GM23248 (cell line): ENCODE measurements around the gene CCND1. TPM values are rescaled to one million over a fixed set of nuclear protein-coding genes. Genes with fewer than 3 reads are reported as not detected.

Source experiments
- DNase-seq: peaks from one replicate; pipeline ENCODE4 v3.0.0-alpha.2; 2015
- H2AFZ ChIP-seq: fragments of 200-600 bp; sonication (generic); 2 replicates; pipeline ENCODE4 v1.6.1; 2016; ENCODE audit warnings: antibody characterized with exemption
- H3F3A ChIP-seq: fragments of 200-600 bp; sonication (generic); 2 replicates; pipeline ENCODE4 v1.6.1; 2016; ENCODE audit warnings: mild to moderate bottlenecking, antibody characterized with exemption, mixed run types; ENCODE audit not compliant: insufficient read depth
- H3K27ac ChIP-seq: fragments of 200-600 bp; sonication (generic); 2 replicates; pipeline ENCODE4 v1.5.1; 2016; ENCODE audit warnings: mild to moderate bottlenecking
- H3K27me3 ChIP-seq: fragments of 200-600 bp; sonication (generic); replicated peaks from 2 replicates; pipeline ENCODE4 v1.6.1; 2016; ENCODE audit warnings: mild to moderate bottlenecking; ENCODE audit not compliant: insufficient read depth
- H3K36me3 ChIP-seq: fragments of 200-600 bp; sonication (generic); 2 replicates; pipeline ENCODE4 v1.6.1; 2016; ENCODE audit warnings: low read depth, mild to moderate bottlenecking
- H3K4me1 ChIP-seq: fragments of 200-600 bp; sonication (generic); 2 replicates; pipeline ENCODE4 v1.6.1; 2016; ENCODE audit warnings: mild to moderate bottlenecking; ENCODE audit not compliant: insufficient read depth
- H3K4me2 ChIP-seq: fragments of 200-600 bp; sonication (generic); one replicate; pipeline ENCODE4 v1.6.1; 2016; ENCODE audit warnings: mild to moderate bottlenecking; ENCODE audit not compliant: unreplicated experiment
- H3K4me3 ChIP-seq: fragments of 200-600 bp; sonication (generic); 2 replicates; pipeline ENCODE4 v1.5.1; 2016; ENCODE audit warnings: mild to moderate bottlenecking
- H3K79me2 ChIP-seq: fragments of 200-600 bp; sonication (generic); 2 replicates; pipeline ENCODE4 v1.6.1; 2016; ENCODE audit warnings: mild to moderate bottlenecking; ENCODE audit not compliant: insufficient read depth
- H3K9ac ChIP-seq: fragments of 200-600 bp; sonication (generic); 2 replicates; pipeline ENCODE4 v1.6.1; 2016; ENCODE audit warnings: mild to moderate bottlenecking
- H3K9me2 ChIP-seq: fragments of 200-600 bp; sonication (generic); 2 replicates; pipeline ENCODE4 v1.6.1; 2016; ENCODE audit warnings: mixed run types, mild to moderate bottlenecking, moderate library complexity; ENCODE audit not compliant: insufficient read depth
- H3K9me3 ChIP-seq: fragments of 200-600 bp; sonication (generic); one replicate; pipeline ENCODE4 v1.6.1; 2017; ENCODE audit warnings: low read depth
- H4K20me1 ChIP-seq: fragments of 200-600 bp; sonication (generic); 2 replicates; pipeline ENCODE4 v1.6.0; 2016; ENCODE audit not compliant: insufficient read depth
- EZH2 ChIP-seq: fragments of 200-600 bp; sonication (generic); IDR thresholded peaks from 2 replicates; pipeline ENCODE4 v1.6.1; 2018; ENCODE audit warnings: antibody characterized with exemption, mild to moderate bottlenecking; ENCODE audit not compliant: insufficient read depth, poor library complexity, severe bottlenecking
- EZH2phosphoT487 ChIP-seq: fragments of 200-600 bp; sonication (generic); IDR thresholded peaks from 2 replicates; pipeline ENCODE4 v1.6.1; 2018; ENCODE audit warnings: antibody characterized with exemption, moderate library complexity, mild to moderate bottlenecking, low read depth; ENCODE audit not compliant: insufficient read depth
- WGBS, 2 experiments: methylation state at CpG; one replicate each; pipeline ENCODE4 v1.1.6; 2015 to 2017; ENCODE audit warnings: low lambda C conversion rate in 2 of 2, low coverage in 1 of 2; ENCODE audit errors: missing lambda C conversion rate in 2 of 2; 5-methylcytosine and 5-hydroxymethylcytosine counted together
- in situ Hi-C: fragments of 300-500 bp; cut with MboI; formaldehyde crosslinking; loops from 2 replicates; pipeline ENCODE4 v1.15.0; 2020
- polyA plus RNA-seq: library from polyadenylated mRNA; unstranded; fragments of >200 nt; fragmentation: Nextera tagmentation; extraction: Ambion mirVana; gene quantifications from 2 replicates; pipeline ENCODE4 v1.2.1, GENCODE V29; 2016
- total RNA-seq: library from RNA; depleted of rRNA; stranded (reverse); fragments of >200 nt; shearing (Covaris generic); gene quantifications from 2 replicates; pipeline ENCODE4 v1.2.3, GENCODE V29; 2014

The CCND1 gene
- total and polyA plus RNA-seq, 2 experiments from 2014 or later: 695 to 1,097 TPM

GRCh38 chr11:69646493-69647389 is 5.8 kb downstream of the CCND1 start:
- Histone ChIP-seq H3K9me3 (no peaks in the 10 kb centered on the region), H3K4me2 (no peak overlapping the region), H3K36me3 (peaks cover 66% of the 10 kb centered on the region), H2AFZ (no peak overlapping the region), H3K79me2 (peaks cover 93% of the 10 kb centered on the region), H3K4me1 (peaks cover 7% of the 10 kb centered on the region; the same call in 1 of the 2 replicates), H3K27me3 (no peaks in the 10 kb centered on the region), H4K20me1 (peaks cover 6% of the 10 kb centered on the region; the same call in 1 of the 2 replicates), H3K27ac (peak overlapping the region; percentile 44), H3K9me2 (no peaks in the 10 kb centered on the region), H3K9ac (peak overlapping the region; percentile 96), H3F3A (peaks cover 64% of the 10 kb centered on the region), H3K4me3 (no peak overlapping the region)
- WGBS, 2 experiments: 85 to 86% methylated on average over 30 to 31 of the region's 32 CpGs
- in situ Hi-C loops: no loop called here
- TF ChIP-seq EZH2phosphoT487 (no peak), EZH2 (no peak)
- peak; percentile 46 for DNase-seq

- WGBS, 2 experiments: 81 to 86% methylated on average over 11 of the region's 11 CpGs
- H2AFZ ChIP-seq: no peak overlapping the region
- H3K9me3 ChIP-seq: no peaks in the 10 kb centered on the region
- peak overlapping the region; percentile 44 for H3K27ac ChIP-seq
- TF ChIP-seq EZH2phosphoT487: no peak
- no peak for TF ChIP-seq EZH2
- DNase-seq: peak; percentile 26
- in situ Hi-C loops: no loop called here
- H3K36me3 ChIP-seq: peaks cover 72% of the 10 kb centered on the region
- H3K79me2 ChIP-seq: peaks cover 86% of the 10 kb centered on the region
- H3K4me3 ChIP-seq: no peak overlapping the region
- no peaks in the 10 kb centered on the region for H3K9me2 ChIP-seq
- no peak overlapping the region for H3K4me2 ChIP-seq
- H3K9ac ChIP-seq: peak overlapping the region; percentile 96
- peaks cover 6% of the 10 kb centered on the region; the same call in 1 of the 2 replicates for H4K20me1 ChIP-seq
- H3K4me1 ChIP-seq: peaks cover 7% of the 10 kb centered on the region; the same call in 1 of the 2 replicates
- H3F3A ChIP-seq: peaks cover 70% of the 10 kb centered on the region
- no peaks in the 10 kb centered on the region for H3K27me3 ChIP-seq
These were observed 6.4 kb downstream of the CCND1 start for GRCh38 chr11:69647390-69647748.

- Histone ChIP-seq H2AFZ (no peak overlapping the region), H4K20me1 (peaks cover 9% of the 10 kb centered on the region), H3K9me2 (no peaks in the 10 kb centered on the region), H3K27ac (peak overlapping the region; percentile 44), H3K9ac (peak overlapping the region; percentile 96), H3K4me2 (no peak overlapping the region), H3K79me2 (peaks cover 81% of the 10 kb centered on the region), H3F3A (peaks cover 76% of the 10 kb centered on the region), H3K36me3 (peaks cover 77% of the 10 kb centered on the region), H3K4me3 (no peak overlapping the region), H3K4me1 (peaks cover 7% of the 10 kb centered on the region; the same call in 1 of the 2 replicates), H3K9me3 (no peaks in the 10 kb centered on the region), H3K27me3 (no peaks in the 10 kb centered on the region)
- no peak for TF ChIP-seq EZH2
- no peak for TF ChIP-seq EZH2phosphoT487
- DNase-seq: peak; percentile 23
- in situ Hi-C loops: no loop called here
- 86% methylated on average over 28 of the region's 28 CpGs for WGBS, 2 experiments
These were observed 7.0 kb downstream of the CCND1 start for GRCh38 chr11:69647761-69648497.
